Globus pallidus (tissue), 1 donor: ENCODE results near the gene OR52E6.

Source experiments
- DNase-seq: peaks from one replicate; pipeline ENCODE4 v3.0.0-alpha.2; 2015; ENCODE audit warnings: low spot score

The OR52E6 gene

DNA sequence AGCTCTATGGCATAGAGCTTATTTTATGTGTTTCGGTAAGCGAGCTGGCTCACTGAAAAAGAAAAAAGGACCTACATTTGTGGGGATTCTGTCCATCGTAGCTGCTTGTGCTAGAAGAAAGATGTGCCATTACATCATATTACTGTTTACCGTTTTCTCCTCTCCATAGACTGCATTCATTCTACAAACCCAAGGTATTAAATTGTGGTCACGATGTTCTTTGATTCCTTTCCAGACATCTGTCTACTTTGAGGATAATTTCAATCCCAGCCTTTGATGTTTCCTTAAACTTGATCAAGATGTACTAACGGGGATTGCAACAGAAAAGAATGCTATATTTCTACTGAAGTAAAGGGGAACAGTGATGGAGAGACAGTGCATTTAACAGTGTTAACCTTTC is 45.2 kb downstream of the OR52E6 start:
- DNase-seq = no peak

GRCh38 chr11:5791165-5791564 is 50.5 kb downstream of the OR52E6 start, which contains the start of gene OR52N1:
OR52N1 (minus strand) TSS chr11:5791265; CDS start chr11:5788816, 2,449 bp downstream.
- DNase-seq = no peak
